ENCODE results near the gene HNRNPL.
"Not testable (repeated sequence)": the region's sequence is repeated elsewhere in the genome, so short reads cannot be mapped to it uniquely, and the experiment has no call there.

Gene HNRNPL

DNA sequence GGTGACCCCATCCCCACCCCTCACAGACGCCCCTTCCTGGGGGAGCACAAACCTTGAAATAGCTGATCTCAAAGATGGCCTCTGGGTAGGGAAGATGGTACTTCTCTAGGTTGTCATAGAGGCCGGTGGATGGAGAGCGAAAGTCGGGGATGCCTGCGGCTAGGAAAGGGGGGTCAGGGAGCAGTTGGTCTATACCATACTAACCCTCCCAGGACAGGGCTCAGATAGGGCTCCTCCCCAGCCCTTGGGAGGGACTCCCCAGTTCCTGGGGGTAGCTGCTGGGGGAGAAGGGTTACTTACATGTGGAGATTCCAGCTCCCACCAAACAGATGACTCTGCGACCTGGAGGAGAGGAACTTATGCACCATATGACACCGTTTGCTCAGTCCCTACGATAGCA, 40.0 kb upstream of the HNRNPL start:
- H3K4me3 ChIP-seq (ENCODE audit: low read length) = no peak overlapping the region
- TF ChIP-seq, protein P1, sequence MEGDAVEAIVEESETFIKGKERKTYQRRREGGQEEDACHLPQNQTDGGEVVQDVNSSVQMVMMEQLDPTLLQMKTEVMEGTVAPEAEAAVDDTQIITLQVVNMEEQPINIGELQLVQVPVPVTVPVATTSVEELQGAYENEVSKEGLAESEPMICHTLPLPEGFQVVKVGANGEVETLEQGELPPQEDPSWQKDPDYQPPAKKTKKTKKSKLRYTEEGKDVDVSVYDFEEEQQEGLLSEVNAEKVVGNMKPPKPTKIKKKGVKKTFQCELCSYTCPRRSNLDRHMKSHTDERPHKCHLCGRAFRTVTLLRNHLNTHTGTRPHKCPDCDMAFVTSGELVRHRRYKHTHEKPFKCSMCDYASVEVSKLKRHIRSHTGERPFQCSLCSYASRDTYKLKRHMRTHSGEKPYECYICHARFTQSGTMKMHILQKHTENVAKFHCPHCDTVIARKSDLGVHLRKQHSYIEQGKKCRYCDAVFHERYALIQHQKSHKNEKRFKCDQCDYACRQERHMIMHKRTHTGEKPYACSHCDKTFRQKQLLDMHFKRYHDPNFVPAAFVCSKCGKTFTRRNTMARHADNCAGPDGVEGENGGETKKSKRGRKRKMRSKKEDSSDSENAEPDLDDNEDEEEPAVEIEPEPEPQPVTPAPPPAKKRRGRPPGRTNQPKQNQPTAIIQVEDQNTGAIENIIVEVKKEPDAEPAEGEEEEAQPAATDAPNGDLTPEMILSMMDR (conservative IDR thresholded peaks at IDR 0.05; ENCODE audit: low read length) = no peak
- no peak for DNase-seq (ENCODE audit: low read depth)

DNA sequence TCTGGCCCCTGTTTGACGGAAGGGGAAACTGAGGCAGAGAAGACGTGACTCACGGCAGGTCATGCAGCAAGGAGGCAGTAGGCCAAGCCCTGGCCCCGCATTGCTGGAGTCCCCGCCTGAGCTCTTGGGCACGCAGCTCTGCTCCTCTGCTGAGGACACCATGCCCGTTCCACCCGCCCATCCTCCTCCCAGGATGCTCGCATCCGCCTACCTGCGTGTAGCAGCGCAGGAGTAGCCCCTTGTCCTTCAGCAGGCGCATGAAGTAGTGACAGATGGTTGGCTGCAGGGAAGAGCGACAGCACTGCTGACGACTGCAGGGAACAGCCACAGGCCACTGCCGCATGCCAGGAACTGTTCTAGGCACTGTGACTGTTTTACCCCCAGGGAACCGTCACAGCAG, 39.1 kb upstream of the HNRNPL start:
- no peak for DNase-seq (ENCODE audit: low read depth)
- H3K4me3 ChIP-seq (ENCODE audit: low read length) = no peak overlapping the region
- TF ChIP-seq, protein P1 (conservative IDR thresholded peaks at IDR 0.05; ENCODE audit: low read length) = no peak

DNA sequence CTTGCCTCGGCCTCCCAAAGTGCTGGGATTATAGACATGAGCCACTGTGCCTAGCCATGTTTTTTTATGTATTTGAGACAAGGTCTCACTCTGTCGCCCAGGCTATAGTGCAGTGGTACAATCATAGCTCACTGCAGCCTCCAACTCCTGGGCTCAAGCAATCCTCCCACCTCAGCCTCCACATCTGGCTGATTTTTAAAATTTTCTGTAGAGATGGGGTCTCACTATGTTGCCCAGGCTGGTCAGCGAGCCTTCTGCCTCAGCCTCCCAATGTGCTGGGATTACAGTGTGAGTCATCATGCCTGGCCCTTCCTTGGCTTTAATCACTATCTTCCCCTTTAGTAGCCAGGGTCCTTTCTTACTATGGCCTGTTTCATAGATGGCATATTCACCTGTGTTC, 34.9 kb upstream of the HNRNPL start:
- DNase-seq (ENCODE audit: low read depth); H3K4me3 ChIP-seq (ENCODE audit: low read length): not testable (repeated sequence)

DNA sequence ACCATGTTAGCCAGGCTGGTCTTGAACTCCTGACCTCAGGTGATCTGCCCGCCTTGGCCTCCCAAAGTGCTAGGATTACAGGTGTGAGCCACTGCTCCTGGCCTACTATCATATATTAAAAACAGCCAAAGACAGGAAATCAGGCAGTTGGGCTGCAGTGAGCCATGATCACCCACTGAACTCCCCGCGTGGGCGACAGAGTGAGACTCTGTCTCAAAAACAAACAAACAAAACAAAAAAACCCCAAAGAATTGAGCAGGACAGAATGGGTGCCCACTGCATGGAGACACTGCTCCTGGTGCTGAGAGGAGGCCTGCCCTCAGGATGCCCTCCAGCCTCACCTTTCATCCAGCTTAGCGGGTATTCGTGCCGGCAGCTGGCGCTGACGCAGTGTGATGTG, 33.5 kb upstream of the HNRNPL start:
- TF ChIP-seq, protein P1 (conservative IDR thresholded peaks at IDR 0.05; ENCODE audit: low read length) = no peak
- H3K4me3 ChIP-seq (ENCODE audit: low read length) = no peak overlapping the region
- DNase-seq (ENCODE audit: low read depth) = no peak

DNA sequence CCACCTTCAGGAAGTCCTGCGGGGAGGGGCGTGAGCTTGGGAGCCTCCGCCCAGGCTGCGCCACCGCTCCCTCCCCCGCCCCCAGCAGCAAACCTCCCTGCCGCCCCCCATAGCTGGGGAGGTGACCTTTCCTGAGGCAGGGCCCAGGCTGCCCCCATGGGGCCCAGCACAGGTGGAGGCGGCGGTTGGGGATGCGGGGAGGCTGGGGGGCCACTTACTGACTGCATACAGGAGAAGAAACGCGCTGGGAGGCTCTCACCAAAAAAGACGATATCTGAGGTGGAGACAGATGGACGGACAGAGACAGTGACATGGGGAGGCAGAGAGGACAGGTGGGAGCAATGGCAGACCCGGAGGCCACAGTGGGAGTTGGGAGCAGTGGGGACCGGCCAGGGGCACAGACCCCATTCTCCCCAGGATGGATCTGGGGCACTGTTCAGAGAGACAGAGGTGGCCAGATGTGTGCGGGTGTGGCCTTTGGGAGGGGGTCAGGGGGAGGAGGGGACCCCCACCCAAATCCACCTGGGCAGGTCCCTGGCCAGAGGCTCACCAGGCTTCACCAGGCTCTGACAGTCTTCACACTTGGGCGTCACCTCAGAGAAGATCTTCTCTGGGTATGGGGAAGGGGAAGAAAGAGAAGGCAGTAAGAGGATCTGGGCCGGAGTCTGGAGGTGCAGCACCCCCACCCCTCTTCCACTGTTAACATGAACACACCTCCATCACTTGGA, 31.3 kb upstream of the HNRNPL start:
- TF ChIP-seq, protein P1 (conservative IDR thresholded peaks at IDR 0.05; ENCODE audit: low read length) = no peak
- DNase-seq (ENCODE audit: low read depth) = no peak
- H3K4me3 ChIP-seq (ENCODE audit: low read length) = no peak overlapping the region

DNA sequence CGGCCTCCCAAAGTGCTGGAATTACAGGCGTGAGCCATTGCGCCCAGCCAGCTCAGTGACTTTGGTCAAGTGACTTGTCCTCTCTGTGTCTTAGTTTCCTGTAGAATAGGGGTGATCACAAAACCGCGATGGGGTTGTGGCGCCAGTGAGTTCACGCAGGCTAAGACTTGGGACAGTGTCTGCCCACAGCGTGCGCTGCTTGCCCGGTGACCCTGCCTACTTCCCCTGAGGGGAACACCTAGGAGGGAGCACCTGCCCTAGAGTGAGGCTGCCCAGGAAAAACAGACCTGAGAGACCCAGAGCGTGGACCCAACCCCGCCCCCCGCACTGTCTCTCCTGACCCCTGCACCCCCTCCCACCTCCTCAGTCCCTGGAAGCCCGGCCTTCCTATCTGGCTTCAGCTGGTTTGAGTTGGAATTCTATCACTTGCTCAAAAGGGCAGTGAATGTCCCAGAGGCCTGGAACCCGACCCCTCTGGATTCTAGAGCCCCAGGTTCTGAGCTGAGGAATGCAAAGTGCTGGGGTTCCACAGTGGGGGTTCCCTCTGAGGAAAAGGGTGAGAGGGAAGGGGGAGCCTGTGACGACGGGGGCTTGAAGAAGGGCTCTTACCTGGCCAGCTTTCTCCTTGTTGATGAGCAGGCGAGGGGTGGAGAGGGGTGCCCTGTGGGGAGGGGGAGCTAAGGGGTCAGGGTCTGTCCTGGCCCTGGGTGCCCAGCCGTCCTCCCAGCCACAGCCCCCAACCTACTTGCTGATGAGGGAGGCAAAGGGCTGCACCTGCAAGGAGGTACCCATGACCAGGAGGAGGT, 30.5 kb upstream of the HNRNPL start:
- no peak overlapping the region for H3K4me3 ChIP-seq (ENCODE audit: low read length)
- no peak for DNase-seq (ENCODE audit: low read depth)
- TF ChIP-seq, protein P1 (conservative IDR thresholded peaks at IDR 0.05; ENCODE audit: low read length) = no peak

DNA sequence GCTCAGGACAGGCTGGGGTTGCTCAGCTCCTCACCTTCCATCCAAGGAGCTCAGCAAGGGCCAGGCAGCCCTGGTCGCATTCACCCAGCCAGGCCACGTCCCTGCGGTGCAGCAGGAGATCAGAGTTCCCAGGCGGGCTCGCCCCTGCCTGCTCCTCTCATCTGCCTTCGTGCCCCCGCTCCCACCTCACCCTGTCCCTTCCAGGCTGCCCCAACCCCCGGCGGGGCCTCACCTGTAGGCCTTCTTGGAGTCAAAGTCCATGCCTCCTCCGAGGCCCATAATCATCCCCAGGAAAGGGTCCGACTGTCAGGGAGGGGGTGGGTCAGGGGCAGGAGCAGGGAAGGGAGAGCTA, 29.6 kb upstream of the HNRNPL start:
- TF ChIP-seq, protein P1 (conservative IDR thresholded peaks at IDR 0.05; ENCODE audit: low read length) = no peak
- no peak for DNase-seq (ENCODE audit: low read depth)
- no peak overlapping the region for H3K4me3 ChIP-seq (ENCODE audit: low read length)
